AG09309 (cell line): ENCODE data around the gene RAD51B.

Experiments
- DNase-seq: peaks from one replicate; pipeline ENCODE4 v3.0.0-alpha.2; 2010; ENCODE audit warnings: low read depth
- H3K4me3 ChIP-seq: 2 replicates; pipeline ENCODE4 v1.5.1; 2011; ENCODE audit warnings: mild to moderate bottlenecking, low read depth, low read length, moderate library complexity; ENCODE audit not compliant: control insufficient read depth
- CTCF ChIP-seq: IDR thresholded peaks from 2 replicates; pipeline ENCODE4 v1.5.1; 2011; ENCODE audit warnings: mild to moderate bottlenecking, low read depth, low read length, inconsistent platforms; ENCODE audit not compliant: insufficient read depth, control insufficient read depth; ENCODE audit errors: missing control alignments

RAD51B gene

GRCh38 chr14:68702578-68702977, 883.0 kb downstream of the RAD51B start:
- TF ChIP-seq CTCF = no peak
- no peak overlapping the region for H3K4me3 ChIP-seq
- DNase-seq = no peak

- TF ChIP-seq CTCF = no peak
- no peak overlapping the region for H3K4me3 ChIP-seq
- DNase-seq = no peak
Measured at GRCh38 chr14:68703093-68703492, 883.5 kb downstream of the RAD51B start.

- TF ChIP-seq CTCF = no peak
- no peak overlapping the region for H3K4me3 ChIP-seq
- DNase-seq = no peak
Measured at GRCh38 chr14:68704736-68705720, 885.4 kb downstream of the RAD51B start.

- DNase-seq = no peak
- no peak for TF ChIP-seq CTCF
- H3K4me3 ChIP-seq = no peak overlapping the region
Measured at GRCh38 chr14:68705741-68706283, 886.2 kb downstream of the RAD51B start.

- no peak for DNase-seq
- no peak for TF ChIP-seq CTCF
- H3K4me3 ChIP-seq = no peak overlapping the region
Measured at GRCh38 chr14:68707482-68707881, 887.9 kb downstream of the RAD51B start.

GRCh38 chr14:68708343-68708742, 888.8 kb downstream of the RAD51B start:
- DNase-seq = no peak
- TF ChIP-seq CTCF = no peak
- H3K4me3 ChIP-seq = no peak overlapping the region
